Subcutaneous abdominal adipose tissue (tissue), 5 donors: Measurements from ENCODE around the gene CRAT.
"Not testable (repeated sequence)": the region's sequence is repeated elsewhere in the genome, so short reads cannot be mapped to it uniquely, and the experiment has no call there.

ENCODE experiments used
- H3K27ac ChIP-seq: one replicate; pipeline ENCODE4 v1.7.0; 2013; ENCODE audit warnings: low read depth, mild to moderate bottlenecking, inconsistent platforms, low read length, moderate library complexity
- H3K27me3 ChIP-seq, 5 donors: one replicate each; pipeline ENCODE4 v1.7.0; 2013; ENCODE audit warnings: low read length in 5 of 5, inconsistent platforms in 1 of 5; ENCODE audit not compliant: control insufficient read depth in 5 of 5, insufficient read depth in 4 of 5
- H3K36me3 ChIP-seq, 5 donors: one replicate each; pipeline ENCODE4 v1.7.0; 2013; ENCODE audit warnings: low read length in 5 of 5; ENCODE audit not compliant: control insufficient read depth in 5 of 5, insufficient read depth in 5 of 5
- H3K4me1 ChIP-seq, 5 donors: one replicate each; pipeline ENCODE4 v1.7.0; 2013; ENCODE audit warnings: low read length in 5 of 5, mild to moderate bottlenecking in 3 of 5, moderate library complexity in 1 of 5; ENCODE audit not compliant: control insufficient read depth in 5 of 5, insufficient read depth in 5 of 5
- H3K4me3 ChIP-seq, 5 donors: one replicate each; pipeline ENCODE4 v1.7.0; 2013; ENCODE audit warnings: low read length in 5 of 5, low read depth in 1 of 5
- H3K9ac ChIP-seq, 5 donors: one replicate each; pipeline ENCODE4 v1.7.0; 2013; ENCODE audit warnings: low read length in 5 of 5, mild to moderate bottlenecking in 4 of 5, moderate library complexity in 3 of 5
- H3K9me3 ChIP-seq, 5 donors: one replicate each; pipeline ENCODE4 v1.7.0; 2013; ENCODE audit warnings: low read length in 5 of 5; ENCODE audit not compliant: control insufficient read depth in 5 of 5
- donor health status: healthy.
- donor health status: healthy.
- donor health status: healthy.
- donor health status: healthy.
- donor health status: healthy.

The CRAT gene

GRCh38 chr9:129138476-129139232 lies 28.1 kb upstream of the CRAT start:
- peak overlapping the region; percentile 100 for H3K27ac ChIP-seq
- H3K36me3 ChIP-seq: peaks cover 3 to 41% (median 25%) of the 10 kb centered on the region in 5 donors
- H3K27me3 ChIP-seq: no peaks in the 10 kb centered on the region
- H3K4me3 ChIP-seq: peak overlapping the region in 2 of 5 donors; percentile 49 to 70
- H3K9ac ChIP-seq: peak overlapping the region; percentile 31 to 96 (median 77)
- H3K9me3 ChIP-seq: no peaks in the 10 kb centered on the region
- H3K4me1 ChIP-seq: peaks cover 23 to 59% (median 57%) of the 10 kb centered on the region in 5 donors

GRCh38 chr9:129138144-129138462 lies 27.5 kb upstream of the CRAT start:
- H3K36me3 ChIP-seq: peaks cover 6 to 46% (median 30%) of the 10 kb centered on the region in 5 donors
- peaks cover 20 to 54% (median 52%) of the 10 kb centered on the region in 5 donors for H3K4me1 ChIP-seq
- H3K4me3 ChIP-seq: no peak overlapping the region
- H3K27me3 ChIP-seq: no peaks in the 10 kb centered on the region
- H3K9ac ChIP-seq: peak overlapping the region; percentile 31 to 96 (median 77)
- H3K27ac ChIP-seq: peak overlapping the region; percentile 100
- no peaks in the 10 kb centered on the region for H3K9me3 ChIP-seq

GRCh38 chr9:129137292-129138143 lies 26.9 kb upstream of the CRAT start:
- Histone ChIP-seq H3K27me3 (no peaks in the 10 kb centered on the region), H3K27ac (peak overlapping the region; percentile 100), H3K4me1 (peaks cover 17 to 48% (median 46%) of the 10 kb centered on the region in 5 donors), H3K9me3 (no peaks in the 10 kb centered on the region), H3K36me3 (peaks cover 6 to 47% (median 32%) of the 10 kb centered on the region in 5 donors), H3K9ac (peak overlapping the region in 2 of 5 donors; percentile 59 to 96), H3K4me3 (no peak overlapping the region)

GRCh38 chr9:129136446-129137035 lies 25.9 kb upstream of the CRAT start:
- peaks cover 6 to 45% (median 32%) of the 10 kb centered on the region in 5 donors for H3K36me3 ChIP-seq
- no peaks in the 10 kb centered on the region for H3K9me3 ChIP-seq
- no peaks in the 10 kb centered on the region for H3K27me3 ChIP-seq
- H3K4me3 ChIP-seq: no peak overlapping the region
- no peak overlapping the region for H3K9ac ChIP-seq
- no peak overlapping the region for H3K27ac ChIP-seq
- peaks cover 10 to 41% (median 38%) of the 10 kb centered on the region in 5 donors for H3K4me1 ChIP-seq

GRCh38 chr9:129135476-129135875 lies 24.9 kb upstream of the CRAT start:
- H3K4me3 ChIP-seq: no peak overlapping the region
- H3K9ac ChIP-seq: no peak overlapping the region
- H3K4me1 ChIP-seq: peaks cover 4 to 31% (median 30%) of the 10 kb centered on the region in 5 donors
- H3K27me3 ChIP-seq: no peaks in the 10 kb centered on the region
- no peak overlapping the region for H3K27ac ChIP-seq
- no peaks in the 10 kb centered on the region for H3K9me3 ChIP-seq
- peaks cover 11 to 51% (median 32%) of the 10 kb centered on the region in 5 donors for H3K36me3 ChIP-seq

GRCh38 chr9:129133082-129133481 lies 22.5 kb upstream of the CRAT start:
- no peak overlapping the region for H3K4me3 ChIP-seq
- peaks cover 0 to 9% (median 8%) of the 10 kb centered on the region in 5 donors for H3K4me1 ChIP-seq
- H3K27ac ChIP-seq: no peak overlapping the region
- H3K27me3 ChIP-seq: no peaks in the 10 kb centered on the region
- H3K36me3 ChIP-seq: peaks cover 11 to 62% (median 41%) of the 10 kb centered on the region in 5 donors
- no peaks in the 10 kb centered on the region for H3K9me3 ChIP-seq
- no peak overlapping the region for H3K9ac ChIP-seq

- Histone ChIP-seq H3K27me3 (no peaks in the 10 kb centered on the region), H3K4me1 (peaks cover 0 to 13% (median 5%) of the 10 kb centered on the region in 5 donors), H3K9me3 (no peaks in the 10 kb centered on the region), H3K9ac (no peak overlapping the region), H3K36me3 (peaks cover 11 to 61% (median 38%) of the 10 kb centered on the region in 5 donors), H3K27ac (no peak overlapping the region), H3K4me3 (no peak overlapping the region)
Measured at GRCh38 chr9:129131300-129132145, 20.9 kb upstream of the CRAT start.

GRCh38 chr9:129130791-129131190 lies 20.2 kb upstream of the CRAT start:
- Histone ChIP-seq H3K4me1 (peaks cover 0 to 13% (median 5%) of the 10 kb centered on the region in 5 donors), H3K4me3 (no peak overlapping the region), H3K9me3 (no peaks in the 10 kb centered on the region), H3K27ac (no peak overlapping the region), H3K9ac (no peak overlapping the region), H3K27me3 (no peaks in the 10 kb centered on the region), H3K36me3 (peaks cover 11 to 57% (median 33%) of the 10 kb centered on the region in 5 donors)

GRCh38 chr9:129130271-129130670 lies 19.7 kb upstream of the CRAT start:
- H3K27me3 ChIP-seq, H3K27ac ChIP-seq, H3K9ac ChIP-seq, H3K9me3 ChIP-seq, H3K4me3 ChIP-seq: not testable (repeated sequence)
- H3K36me3 ChIP-seq: peaks cover 11 to 56% (median 33%) of the 10 kb centered on the region in 5 donors
- peaks cover 0 to 13% (median 6%) of the 10 kb centered on the region in 5 donors for H3K4me1 ChIP-seq
